K562 (cell line): ENCODE measurements around the gene ATP5PD. TPM values are rescaled to one million over a fixed set of nuclear protein-coding genes. Genes with fewer than 3 reads are reported as not detected.

ENCODE experiments used
- CBFB ChIP-seq: sonication (generic); formaldehyde crosslinking; IDR thresholded peaks from 2 replicates; pipeline ENCODE4 v1.4.0; 2020; ENCODE audit warnings: mild to moderate bottlenecking, missing genetic modification reagents
- ETV1 ChIP-seq: fragments of 450-650 bp; conservative IDR thresholded peaks from 2 replicates; pipeline ENCODE4 v1.6.1; 2016; ENCODE audit warnings: missing genetic modification characterization, control low read depth, low read depth, missing compliant biosample characterization
- GATA2 ChIP-seq: sonication (generic); formaldehyde crosslinking; IDR thresholded peaks from 2 replicates; pipeline ENCODE4 v1.4.0; 2020; ENCODE audit warnings: mild to moderate bottlenecking, missing genetic modification reagents
- GTF2F1 ChIP-seq: IDR thresholded peaks from 2 replicates; pipeline ENCODE4 v1.6.1; 2011; ENCODE audit warnings: low read depth, low read length, improper control_type of control experiment
- GTF3C2 ChIP-seq: IDR thresholded peaks from 3 replicates; pipeline ENCODE4 v1.6.1; 2011; ENCODE audit warnings: borderline replicate concordance, mild to moderate bottlenecking, moderate library complexity; ENCODE audit not compliant: insufficient read length; ENCODE audit errors: extremely low read depth
- KAT7 ChIP-seq: sonication (generic); formaldehyde crosslinking; IDR thresholded peaks from 2 replicates; pipeline ENCODE4 v1.8.0; 2022; ENCODE audit warnings: missing genetic modification reagents, mild to moderate bottlenecking, borderline replicate concordance
- KLF6 ChIP-seq: fragments of 250-450 bp; sonication (Bioruptor Pico); IDR thresholded peaks from 2 replicates; pipeline ENCODE4 v1.4.0; 2020; ENCODE audit warnings: mild to moderate bottlenecking, moderate library complexity, borderline replicate concordance
- PML ChIP-seq: IDR thresholded peaks from 2 replicates; pipeline ENCODE4 v1.6.1; 2012; ENCODE audit warnings: low read length, inconsistent platforms
- RBFOX2 ChIP-seq: fragments of 200-400 bp; formaldehyde crosslinking; IDR thresholded peaks from 2 replicates; pipeline ENCODE4 v1.6.1; 2017; ENCODE audit warnings: low read depth, mild to moderate bottlenecking, low read length, moderate library complexity
- RBM39 ChIP-seq: fragments of 200-400 bp; formaldehyde crosslinking; optimal IDR thresholded peaks from 2 replicates; pipeline ENCODE3; 2018; ENCODE audit warnings: low read depth, low read length
- STAT6 ChIP-seq: sonication (generic); formaldehyde crosslinking; IDR thresholded peaks from 2 replicates; pipeline ENCODE4 v1.8.1; 2023; ENCODE audit warnings: mild to moderate bottlenecking, missing genetic modification reagents
- TCFL5 ChIP-seq: fragments of 250-450 bp; sonication (Bioruptor Pico); conservative IDR thresholded peaks from 2 replicates; pipeline ENCODE4 v1.6.1; 2021; ENCODE audit warnings: mild to moderate bottlenecking, moderate library complexity, matching md5 sums
- TRIM28 ChIP-seq: fragments of 450-650 bp; IDR thresholded peaks from 2 replicates; pipeline ENCODE4 v1.6.1; 2017
- U2AF2 ChIP-seq: fragments of 200-400 bp; formaldehyde crosslinking; optimal IDR thresholded peaks from 2 replicates; pipeline ENCODE3; 2017; ENCODE audit warnings: low read depth, mild to moderate bottlenecking, low read length
- USF1 ChIP-seq: sonication (generic); formaldehyde crosslinking; IDR thresholded peaks from 2 replicates; pipeline ENCODE4 v1.9.0; 2022; ENCODE audit warnings: mild to moderate bottlenecking, missing genetic modification reagents
- WHSC1 ChIP-seq: IDR thresholded peaks from one replicate; pipeline ENCODE4 v1.6.1; 2012; ENCODE audit warnings: low read length, control low read depth, inconsistent platforms
- ZNF12 ChIP-seq: sonication (generic); formaldehyde crosslinking; IDR thresholded peaks from 2 replicates; pipeline ENCODE4 v1.4.0; 2020; ENCODE audit warnings: mild to moderate bottlenecking, missing genetic modification reagents
- ZNF232 ChIP-seq: sonication (generic); formaldehyde crosslinking; IDR thresholded peaks from 2 replicates; pipeline ENCODE4 v1.8.0; 2022; ENCODE audit warnings: mild to moderate bottlenecking, missing genetic modification reagents
- ZNF282 ChIP-seq: sonication (generic); formaldehyde crosslinking; IDR thresholded peaks from 2 replicates; pipeline ENCODE4 v1.8.1; 2023; ENCODE audit warnings: missing genetic modification reagents
- ZNF449 ChIP-seq: fragments of 250-450 bp; sonication (Bioruptor Pico); IDR thresholded peaks from 2 replicates; pipeline ENCODE4 v1.8.0; 2022; ENCODE audit warnings: moderate library complexity, mild to moderate bottlenecking, inconsistent platforms
- ZNF586 ChIP-seq: fragments of 450-650 bp; formaldehyde crosslinking; conservative IDR thresholded peaks from 2 replicates; pipeline ENCODE4 v1.4.0; 2020; ENCODE audit warnings: mild to moderate bottlenecking, moderate library complexity
- polyA plus RNA-seq, 8 experiments: library from polyadenylated mRNA; depleted of rRNA in 4 of 8; stranded (reverse) in 5 of 8; unstranded in 3 of 8; fragments of >200 nt; fragmentation: Nextera tagmentation in 2 of 8; fragmentation: Illumina TruSeq in 1 of 8; extraction: Ambion mirVana in 2 of 8; extraction: Trizol in 1 of 8; gene quantifications; 2 replicates each; pipeline versions ENCODE4 v1.2.1 to v1.2.3, GENCODE V29; 2011 to 2014; ENCODE audit warnings: inconsistent platforms in 1 of 8, missing spikeins in 1 of 8
- total RNA-seq, 7 experiments: library from RNA; depleted of rRNA in 6 of 7; stranded (reverse); fragments of >200 nt in 6 of 7; fragmentation: Illumina TruSeq in 2 of 7; extraction: Trizol in 2 of 7; gene quantifications; 2 replicates each; pipeline versions ENCODE4 v1.2.1 to v1.2.3, GENCODE V29; 2011 to 2021; ENCODE audit warnings: low replicate concordance in 1 of 7

ATP5PD gene
- total and polyA plus RNA-seq, 9 of the 15 experiments (the other 6 are each of a cell fraction or from before 2014, with no cell fraction given) = 271 to 828 (median 432) TPM

GRCh38 chr17:75034236-75034908 is 12.4 kb downstream of the ATP5PD start (continued):
- TF ChIP-seq KAT7 (CRISPR knock-in tag) (no peak; the same call in 1 of the 2 replicates), U2AF2 (no peak), RBFOX2 (peak; percentile 83), KLF6 (CRISPR knock-in tag) (no peak), WHSC1 (no peak), ZNF586 (0 out of 2 replicates have a peak, but pooled peaks have one; percentile 41), ZNF282 (CRISPR knock-in tag) (no peak), USF1 (CRISPR knock-in tag) (peak; percentile 89), ETV1 (0 out of 2 replicates have a peak, but pooled peaks have one; percentile 5), ZNF12 (peak; percentile 80), TRIM28 (0 out of 2 replicates have a peak, but pooled peaks have one; percentile 45), TCFL5 (CRISPR knock-in tag) (no peak), GATA2 (CRISPR knock-in tag) (no peak), PML (0 out of 2 replicates have a peak, but pooled peaks have one; percentile 2), STAT6 (CRISPR knock-in tag) (no peak), CBFB (CRISPR knock-in tag) (no peak; the same call in none of the 2 replicates), ZNF449 (CRISPR knock-in tag) (peak; percentile 41; the same call in 1 of the 2 replicates), RBM39 (no peak), ZNF232 (CRISPR knock-in tag) (0 out of 2 replicates have a peak, but pooled peaks have one; percentile 16), GTF3C2 (peak; percentile 100), GTF2F1 (0 out of 2 replicates have a peak, but pooled peaks have one; percentile 41)
